LNCaP clone FGC (cell line): ENCODE data around the gene NUP214.
"Not testable (repeated sequence)": the region's sequence is repeated elsewhere in the genome, so short reads cannot be mapped to it uniquely, and the experiment has no call there.

Experiments used
- DNase-seq: peaks from one replicate; pipeline ENCODE4 v3.0.0-alpha.2; 2011; ENCODE audit warnings: low read depth
- H3K4me3 ChIP-seq: 2 replicates; pipeline ENCODE4 v1.5.1; 2011; ENCODE audit warnings: mild to moderate bottlenecking, low read depth, low read length, control low read depth
- CTCF ChIP-seq: IDR thresholded peaks from 2 replicates; pipeline ENCODE4 v1.5.1; 2012; ENCODE audit warnings: mild to moderate bottlenecking; ENCODE audit not compliant: control insufficient read depth, insufficient read depth; ENCODE audit errors: extremely low read depth

NUP214 gene

GRCh38 chr9:131204285-131204684, 78.9 kb downstream of the NUP214 start:
- no peak for DNase-seq
- TF ChIP-seq CTCF = no peak
- no peak overlapping the region for H3K4me3 ChIP-seq

- DNase-seq = no peak
- TF ChIP-seq CTCF = no peak
- H3K4me3 ChIP-seq = no peak overlapping the region
These were observed 81.1 kb downstream of the NUP214 start for GRCh38 chr9:131206495-131206894.

GRCh38 chr9:131211920-131212319, 86.5 kb downstream of the NUP214 start:
- not testable (repeated sequence) for H3K4me3 ChIP-seq, DNase-seq

- DNase-seq = no peak
- H3K4me3 ChIP-seq = no peak overlapping the region
- no peak for TF ChIP-seq CTCF
These were observed 89.0 kb downstream of the NUP214 start for GRCh38 chr9:131214286-131214856.

- DNase-seq = no peak
- no peak for TF ChIP-seq CTCF
- H3K4me3 ChIP-seq = no peak overlapping the region
These were observed 89.5 kb downstream of the NUP214 start for GRCh38 chr9:131214876-131215275.

GRCh38 chr9:131216806-131217205, 91.4 kb downstream of the NUP214 start:
- no peak for DNase-seq
- TF ChIP-seq CTCF = no peak
- H3K4me3 ChIP-seq = no peak overlapping the region

- H3K4me3 ChIP-seq = no peak overlapping the region
- DNase-seq = no peak
- TF ChIP-seq CTCF = no peak
These were observed 92.1 kb downstream of the NUP214 start for GRCh38 chr9:131217331-131218031.
